Stimulated activated CD8-positive, alpha-beta memory T cell treated with anti-CD3 and anti-CD28 coated beads, Interleukin-15, amount 100 ng/mL, for 4 hours (primary cell): ENCODE measurements around the gene FANCB.
A peak's percentile ranks its signal among the peaks of the same experiment; 100 is the strongest.

Source experiments
- DNase-seq, 2 donors: peaks; one replicate each; pipeline ENCODE4 v3.0.0-alpha.2; 2020; ENCODE audit warnings: low read depth in 2 of 2

FANCB gene

DNA sequence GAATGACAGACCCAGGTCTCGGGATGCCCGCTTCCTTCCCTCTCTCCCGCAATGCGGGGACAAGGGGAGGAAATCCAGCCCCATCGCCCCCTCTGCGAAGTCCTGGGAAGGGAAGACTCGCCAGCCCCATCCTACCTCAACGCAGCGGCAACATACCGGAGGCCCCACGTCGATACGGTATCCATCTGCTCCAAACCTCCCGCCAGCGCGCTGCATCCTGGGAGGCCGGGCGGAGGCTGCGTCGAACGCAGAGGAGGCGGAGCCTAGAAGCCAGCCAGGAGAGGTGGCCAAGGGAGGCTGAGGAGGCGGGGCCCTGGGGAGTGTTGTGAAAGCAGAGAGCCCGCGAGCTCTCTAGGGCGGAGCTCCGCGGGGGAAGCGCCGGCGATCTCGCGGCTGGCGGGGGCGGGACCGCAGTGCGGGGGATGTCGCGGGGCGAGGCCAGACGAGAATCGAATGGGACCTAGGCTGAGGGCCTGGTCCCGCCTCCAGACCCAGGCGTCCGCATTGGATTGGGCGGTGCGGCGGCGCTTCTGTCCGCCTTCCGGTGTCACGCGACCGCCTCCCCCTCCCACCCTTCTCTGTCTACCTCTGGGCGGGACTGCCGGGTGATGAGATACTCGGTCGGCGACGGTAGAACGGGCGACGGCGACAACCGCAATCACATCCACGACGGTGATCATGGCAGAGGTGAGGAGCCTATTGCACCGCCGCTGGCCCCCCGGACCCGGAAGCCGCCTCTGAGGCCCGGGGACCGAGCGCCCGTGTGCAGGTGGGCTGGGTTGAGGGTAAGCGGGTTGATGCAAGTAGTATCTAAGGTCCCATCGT is at the start of gene FANCB, which contains the start of gene MOSPD2:
TSS of gene FANCB (minus strand) at position 219 of the 825 bp plus-strand sequence. CDS start 7,559 bp downstream, outside the sequence.
TSS of gene MOSPD2 (plus strand) at position 571 of the 825 bp plus-strand sequence. CDS start at position 679, 108 bp downstream.
- DNase-seq: peak; percentile 90 to 92

DNA sequence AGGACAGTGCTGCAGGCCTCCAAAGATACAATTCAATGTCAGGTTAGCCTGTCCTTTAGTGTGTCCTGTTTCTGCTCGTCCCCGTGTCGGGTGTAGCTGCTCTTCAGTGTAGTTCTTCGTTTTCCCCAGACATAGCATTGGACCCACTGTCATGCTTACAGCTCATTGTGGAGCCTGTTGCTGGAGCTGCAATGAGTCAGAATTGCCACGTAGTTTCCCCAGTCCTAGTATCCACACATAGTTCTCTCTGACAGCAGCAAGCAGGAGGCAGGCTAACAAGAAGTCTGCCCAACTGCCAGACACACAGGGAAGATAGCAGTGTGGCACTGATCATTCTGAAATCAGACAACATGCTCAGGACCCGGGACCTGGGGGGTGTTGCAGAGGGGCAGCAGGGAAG is 49.6 kb upstream of the FANCB start:
- no peak for DNase-seq

DNA sequence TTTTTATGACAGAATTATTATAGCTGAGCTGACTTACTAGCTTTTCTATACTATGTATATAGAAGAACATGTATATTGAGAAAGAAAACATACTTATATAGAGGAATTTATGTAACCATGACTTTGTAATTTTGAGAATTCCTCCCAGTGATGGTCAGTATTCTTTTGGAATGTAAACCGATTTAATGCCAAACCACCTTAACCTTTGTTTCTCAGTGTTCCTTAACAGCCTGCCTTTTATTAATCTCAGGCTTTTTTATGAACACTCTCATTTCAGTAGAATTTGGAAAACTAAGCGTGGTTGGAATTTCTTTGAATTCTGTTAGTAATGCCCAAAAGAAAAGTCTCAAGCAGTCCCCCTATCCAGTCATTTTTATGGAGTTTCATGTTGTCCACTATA is 47.3 kb upstream of the FANCB start:
- DNase-seq: no peak

DNA sequence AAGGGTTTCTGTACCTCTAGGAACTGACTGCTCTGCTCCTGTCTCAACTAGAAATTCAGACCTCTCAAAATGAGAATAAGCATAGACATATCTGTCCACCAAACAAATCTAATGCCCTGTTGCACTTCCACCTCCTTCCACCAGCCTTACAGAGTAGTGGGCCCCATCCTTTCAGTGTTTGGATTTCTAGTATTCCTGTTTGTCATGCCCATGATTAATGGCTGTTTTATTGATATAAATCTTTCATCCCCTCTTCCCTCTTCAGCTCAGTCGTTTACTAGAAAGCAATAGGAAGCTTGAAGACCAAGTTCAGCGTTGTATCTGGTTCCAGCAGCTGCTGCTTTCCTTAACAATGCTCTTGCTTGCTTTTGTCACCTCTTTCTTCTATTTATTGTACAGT is 46.5 kb upstream of the FANCB start:
- DNase-seq: no peak

DNA sequence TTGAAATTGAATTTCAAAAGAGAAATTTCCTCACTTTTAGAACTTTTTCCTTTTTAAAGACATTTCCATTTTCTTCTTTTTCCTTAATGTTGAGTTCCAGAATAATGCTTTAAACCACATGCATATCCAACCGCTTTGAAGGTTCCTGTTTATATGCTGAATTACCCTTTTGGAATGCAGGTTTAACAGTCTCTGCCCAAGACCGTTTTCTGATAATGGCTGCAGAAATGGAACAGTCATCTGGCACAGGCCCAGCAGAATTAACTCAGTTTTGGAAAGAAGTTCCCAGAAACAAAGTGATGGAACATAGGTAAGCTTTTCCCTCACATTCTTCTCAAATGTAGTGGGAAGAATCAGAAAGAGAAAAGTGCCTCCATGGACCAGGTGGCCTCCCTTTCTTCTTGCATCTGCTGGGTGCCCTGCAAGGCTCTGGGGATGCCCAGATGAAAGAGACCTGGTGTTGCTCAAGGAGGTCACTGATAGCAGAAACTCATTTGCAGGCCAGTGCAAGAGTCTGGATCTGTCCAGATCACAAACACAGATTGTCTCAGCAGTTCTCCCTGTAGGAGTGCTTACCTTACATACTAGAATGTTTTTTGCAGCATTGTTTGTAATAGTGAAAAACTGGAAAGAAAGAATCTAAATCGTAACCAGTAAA is 43.3 kb upstream of the FANCB start:
- DNase-seq: no peak

DNA sequence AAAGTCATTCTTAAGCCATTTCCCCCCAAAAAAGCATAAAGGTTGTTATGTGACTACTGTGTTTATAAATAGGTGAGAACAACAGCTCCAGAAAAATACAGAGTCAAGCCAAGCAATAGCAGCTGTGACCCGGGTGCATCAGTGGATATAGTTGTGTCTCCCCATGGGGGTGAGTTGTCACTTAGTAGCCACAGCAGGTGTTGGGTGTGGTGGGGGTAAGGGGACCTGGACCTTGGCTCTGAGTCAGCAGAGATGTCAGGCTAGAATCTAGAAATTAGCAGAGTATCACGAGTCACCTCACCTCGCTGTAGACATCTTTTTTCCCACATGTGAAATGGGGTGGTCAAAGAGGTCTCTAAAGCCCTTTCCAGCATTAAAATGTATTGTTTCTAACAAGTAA is 42.7 kb upstream of the FANCB start:
- DNase-seq: no peak

DNA sequence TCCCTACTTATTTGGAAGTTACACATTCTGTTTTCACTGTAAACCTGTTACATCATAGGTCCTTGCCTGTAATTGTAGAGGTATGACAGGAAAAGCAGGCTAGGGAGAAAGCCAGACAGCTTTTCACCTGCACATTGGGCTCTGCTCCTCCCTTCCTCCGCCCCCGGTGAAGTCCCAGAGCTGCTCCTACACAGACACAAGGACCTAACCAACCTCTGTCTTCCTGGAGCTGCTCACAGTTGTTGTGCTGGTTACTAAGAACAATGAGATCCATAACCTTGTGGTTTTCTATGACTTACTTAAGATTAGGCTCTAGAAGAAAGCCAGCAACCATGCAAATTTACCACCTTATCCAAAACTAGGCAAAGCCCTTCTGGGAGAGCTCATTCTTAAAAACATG is 40.4 kb upstream of the FANCB start:
- DNase-seq: no peak

DNA sequence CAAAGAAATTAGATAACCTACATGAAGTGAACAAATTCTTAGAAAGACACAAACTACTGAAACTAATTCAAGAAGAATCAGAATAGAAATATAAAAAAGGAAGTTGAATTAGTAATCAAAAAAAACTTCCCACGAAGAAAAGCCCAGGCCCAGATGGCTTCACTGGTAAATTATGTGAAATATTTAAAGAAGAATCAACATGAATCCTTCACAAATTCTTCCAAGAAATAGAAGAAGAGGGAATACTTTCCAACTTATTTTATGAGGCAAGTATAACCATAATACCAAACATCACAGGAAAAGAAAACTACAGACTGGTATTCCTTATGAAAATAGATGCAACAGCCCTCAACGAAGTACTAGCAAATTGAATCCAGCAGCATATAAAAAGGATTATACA is 31.0 kb upstream of the FANCB start:
- DNase-seq: no peak

DNA sequence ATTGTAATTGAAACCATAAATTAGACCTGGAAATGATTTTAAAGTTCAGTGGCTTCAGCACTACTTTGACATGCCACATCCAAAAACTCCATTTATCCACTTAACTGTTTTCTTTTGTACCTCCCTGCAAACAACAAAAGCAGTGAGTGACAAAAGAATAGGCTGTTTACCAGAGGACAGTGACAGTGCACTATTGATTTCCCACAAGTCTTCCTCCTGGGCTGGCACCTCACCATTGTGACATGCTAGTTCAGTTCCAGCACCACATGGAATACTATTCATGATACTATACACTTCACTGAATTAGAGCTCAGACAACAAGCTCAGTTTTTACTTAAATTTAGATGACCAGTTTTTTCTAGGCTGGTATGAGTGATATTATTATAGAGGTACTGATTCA is 29.7 kb upstream of the FANCB start:
- no peak for DNase-seq

DNA sequence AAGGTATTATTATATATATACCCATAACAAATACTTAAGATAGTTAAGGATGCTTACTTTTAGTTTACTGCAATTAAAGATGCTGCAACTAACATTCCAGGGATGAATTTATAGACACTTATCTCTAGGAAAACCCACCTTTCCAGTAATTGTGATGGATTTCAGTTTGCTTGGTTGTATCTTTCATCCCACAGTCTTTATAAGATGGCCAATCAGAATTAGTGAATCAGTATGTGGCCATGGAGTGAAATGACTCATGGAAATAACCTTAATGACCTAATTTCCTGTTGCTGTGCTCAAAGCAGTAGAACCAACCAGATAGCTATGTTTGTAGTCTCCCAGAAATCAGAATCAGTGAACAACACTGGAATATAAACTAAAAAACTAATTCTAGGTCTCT is 26.7 kb upstream of the FANCB start:
- no peak for DNase-seq

DNA sequence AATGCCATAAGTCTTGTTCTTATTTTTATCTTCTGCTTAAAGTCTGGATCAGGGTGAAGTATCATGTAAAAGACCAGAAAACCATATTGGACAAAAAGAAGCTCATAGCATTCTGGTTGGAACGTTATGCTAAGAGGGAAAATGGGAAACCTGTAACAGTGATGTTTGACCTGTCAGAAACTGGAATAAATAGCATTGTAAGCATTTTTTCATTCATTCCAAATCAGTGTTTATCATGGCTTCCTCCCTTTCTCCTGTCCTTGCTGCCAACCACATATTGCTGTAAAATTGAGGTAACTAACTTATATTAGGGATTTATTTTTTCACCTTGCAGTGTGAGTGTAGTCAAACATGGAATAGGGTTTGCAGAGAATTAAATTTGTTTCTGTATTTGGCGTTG is 24.2 kb upstream of the FANCB start:
- DNase-seq: no peak

DNA sequence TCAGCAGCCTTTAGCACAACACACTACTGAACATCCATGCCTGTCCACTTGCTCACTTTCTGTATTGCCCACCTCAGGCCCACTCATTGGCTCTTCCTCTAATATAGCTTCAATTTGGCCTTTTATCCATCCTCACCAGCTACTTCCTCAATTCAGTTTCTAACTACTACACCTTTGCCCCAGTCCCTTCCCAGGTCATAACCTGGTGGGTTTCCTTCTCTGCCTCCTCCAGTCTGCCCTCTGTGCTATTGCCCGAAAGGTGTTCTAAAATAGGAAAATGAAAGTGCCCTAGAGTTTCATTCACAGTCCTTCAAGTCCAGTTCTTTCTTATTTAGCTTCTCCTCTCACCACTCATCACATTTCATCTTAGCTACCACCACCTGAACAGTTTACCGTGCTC is 23.4 kb upstream of the FANCB start:
- no peak for DNase-seq

DNA sequence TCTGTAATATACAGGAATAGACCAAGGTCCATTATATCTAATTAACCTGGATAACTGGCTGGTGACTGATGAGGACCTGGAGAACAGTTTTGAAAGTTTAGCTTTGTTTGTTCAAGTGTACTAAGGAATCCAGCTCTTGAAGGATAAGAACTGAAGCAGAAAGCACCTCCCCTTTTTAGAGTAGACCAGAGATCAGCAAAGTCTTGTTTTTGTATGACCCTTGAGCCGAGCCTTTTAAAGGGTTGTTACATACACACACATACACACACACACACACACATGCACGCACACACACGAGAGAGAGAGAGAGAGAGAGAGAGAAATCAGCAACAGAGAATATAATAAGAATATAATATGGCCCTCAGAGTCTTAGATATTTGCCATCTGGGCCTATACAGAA is 13.4 kb upstream of the FANCB start:
- no peak for DNase-seq

DNA sequence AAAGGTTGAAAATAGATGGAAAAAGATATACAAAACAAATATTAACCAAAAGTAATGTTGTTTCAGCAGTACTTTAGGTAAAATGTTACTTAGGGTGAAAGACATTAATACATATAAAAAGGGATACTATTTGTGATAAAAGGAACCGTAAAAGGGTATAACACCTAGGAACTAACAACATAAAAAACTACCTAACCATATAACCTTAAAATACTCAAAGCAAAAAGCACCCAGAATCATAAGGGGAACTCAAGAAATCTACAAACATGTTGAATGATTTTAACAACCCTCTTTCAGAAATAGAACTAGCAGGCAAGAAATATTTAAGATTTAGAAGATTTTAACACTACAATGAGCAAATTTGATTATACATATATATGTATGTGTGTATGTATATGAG is 11.8 kb upstream of the FANCB start:
- DNase-seq: no peak

DNA sequence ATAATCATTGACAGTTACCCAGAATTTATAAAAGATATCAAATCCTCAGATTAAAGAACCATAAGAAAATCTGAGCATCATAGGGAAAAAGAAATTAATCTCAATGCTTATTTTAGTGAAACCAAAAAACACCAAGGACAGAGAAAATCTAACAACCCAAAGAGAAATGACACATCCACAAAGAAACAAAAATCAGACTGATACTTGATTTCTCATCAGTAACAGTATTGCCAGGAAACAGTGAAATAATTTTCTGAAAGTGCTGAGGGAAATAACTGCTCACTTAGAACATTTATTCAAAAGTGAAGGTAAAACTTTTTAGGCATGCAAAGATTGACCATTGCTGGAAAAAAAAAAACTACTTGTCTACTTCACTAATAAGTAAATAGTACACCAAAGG is 11.0 kb upstream of the FANCB start:
- no peak for DNase-seq

DNA sequence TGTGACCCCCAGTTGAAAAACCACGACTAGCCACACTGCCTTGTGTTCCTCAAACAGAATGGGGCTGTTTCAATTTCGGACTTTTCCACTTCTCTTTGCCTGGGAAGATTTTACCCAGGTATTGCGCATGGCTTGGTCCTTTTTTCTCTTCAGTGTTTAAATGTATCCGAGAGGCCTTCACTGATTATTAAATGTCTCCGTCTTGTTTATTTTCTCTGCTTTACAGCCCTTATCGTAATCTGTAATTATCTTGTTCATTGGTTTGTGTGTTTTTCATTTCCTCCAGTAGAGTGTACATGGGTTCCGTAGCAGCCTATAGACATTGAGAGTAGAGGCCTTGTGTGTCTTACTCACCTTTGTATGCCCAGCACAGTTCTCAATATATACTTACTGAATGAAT is 2.8 kb upstream of the FANCB start:
- DNase-seq: no peak

DNA sequence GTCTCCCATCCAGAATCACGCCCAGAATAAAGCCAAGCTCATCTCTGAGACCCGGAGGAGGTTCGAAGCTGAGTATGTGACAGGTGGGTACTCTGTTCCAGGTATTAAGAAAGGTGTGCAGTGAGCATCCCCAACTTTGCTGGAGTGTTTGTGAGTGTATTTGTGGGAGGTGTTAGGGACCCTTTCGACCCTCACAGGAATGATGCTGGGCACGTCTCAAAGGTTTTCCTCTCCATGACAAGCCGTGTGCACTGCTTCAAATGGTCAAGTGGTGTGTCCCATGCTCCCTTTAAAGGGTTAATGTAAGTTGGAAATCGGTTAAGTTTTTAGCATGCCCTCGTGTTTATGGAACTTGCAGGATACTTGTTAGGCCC is 794 bp upstream of the FANCB start:
- no peak for DNase-seq

DNA sequence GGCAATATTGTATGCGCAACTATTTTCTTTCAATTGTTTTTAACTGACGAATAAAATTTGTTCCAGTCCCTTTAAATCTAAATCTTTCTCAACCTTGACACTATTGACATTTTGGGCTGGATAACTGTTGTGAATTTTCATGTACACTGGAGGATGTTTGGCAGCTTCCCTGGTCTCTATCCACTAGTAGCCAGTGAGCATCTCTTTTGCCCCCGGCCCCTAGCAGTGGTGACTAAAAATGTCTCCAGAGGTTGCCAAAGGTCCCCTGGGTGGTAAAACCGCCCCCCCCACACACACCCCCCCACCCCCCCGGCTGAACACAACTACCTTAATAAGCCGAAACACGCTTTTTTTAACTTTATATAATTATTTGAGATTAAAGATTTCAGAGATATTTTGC is 514 bp downstream of the FANCB start:
- DNase-seq: no peak

DNA sequence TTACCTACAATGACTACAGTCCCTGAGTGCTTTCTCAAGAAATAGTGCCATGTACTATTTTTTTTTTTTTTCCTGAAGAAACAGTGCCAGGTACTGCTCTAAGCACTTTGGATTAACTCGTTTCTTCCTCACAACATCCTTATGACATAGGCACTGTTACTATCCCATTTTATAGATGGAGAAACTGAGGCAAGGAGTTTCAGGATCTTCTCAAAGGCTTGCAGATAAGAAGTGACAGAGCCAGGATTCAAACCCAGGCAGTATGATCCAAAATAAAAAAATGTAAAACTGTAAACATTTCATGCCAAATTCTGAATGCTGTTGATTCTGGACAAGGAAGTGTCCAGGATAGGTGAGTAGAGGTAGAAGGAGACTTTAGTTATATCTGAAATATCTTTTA is 1.1 kb downstream of the FANCB start:
- DNase-seq: no peak

DNA sequence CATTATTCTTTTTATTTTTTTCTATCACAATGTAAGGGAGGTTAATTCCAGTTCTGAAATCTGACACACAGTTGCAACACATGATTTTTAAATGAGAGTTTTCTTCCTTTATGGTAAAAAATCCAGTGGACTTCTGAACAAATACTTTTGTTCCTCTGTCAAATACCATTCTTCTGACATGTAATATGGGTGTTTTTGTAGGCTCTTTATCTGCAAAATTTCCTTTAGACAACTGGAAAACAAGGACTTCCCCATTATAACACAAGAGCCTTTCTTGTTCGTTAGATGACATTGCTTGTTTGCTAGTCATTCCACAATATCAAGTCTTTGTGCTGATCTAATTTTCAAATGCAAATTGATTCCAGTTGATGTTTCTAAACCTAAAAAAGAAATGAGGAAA is 7.7 kb downstream of the FANCB start:
- no peak for DNase-seq

DNA sequence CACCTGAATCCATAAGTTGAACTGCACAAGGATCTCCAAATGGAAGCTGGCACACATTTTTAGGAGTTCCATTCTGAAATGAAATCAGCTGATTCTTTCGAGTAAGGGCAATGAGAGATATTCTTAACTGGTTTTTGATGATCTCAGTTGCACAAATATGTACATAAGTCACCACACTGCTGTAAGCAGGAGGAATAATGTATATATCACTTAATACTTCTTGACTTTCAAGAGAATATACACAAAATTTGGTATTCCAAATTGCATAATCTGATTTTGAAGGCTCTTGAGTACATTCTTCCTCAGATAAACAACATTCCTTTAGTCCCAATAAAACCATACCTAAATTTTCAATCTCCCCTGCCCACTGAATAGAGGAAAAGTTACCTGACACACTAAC is 8.2 kb downstream of the FANCB start:
- no peak for DNase-seq

DNA sequence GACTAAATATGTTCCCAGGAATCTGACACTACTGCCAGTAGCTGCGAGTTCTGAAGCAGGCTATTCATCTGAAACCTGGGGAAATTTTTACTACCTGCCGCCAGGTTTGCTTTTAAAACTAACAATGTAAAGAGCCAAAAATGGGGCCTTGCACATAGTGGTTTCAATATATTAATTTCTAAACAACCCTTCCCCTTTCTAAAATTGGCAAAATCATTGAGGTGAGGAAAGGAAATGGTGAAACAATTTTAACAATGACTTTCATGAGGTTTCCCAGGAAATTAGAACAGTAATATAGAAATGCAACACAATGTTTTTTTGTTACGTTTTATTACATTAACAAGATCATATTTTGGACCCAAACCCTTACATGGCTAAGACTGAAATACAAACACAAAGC is 21.3 kb downstream of the FANCB start:
- no peak for DNase-seq

DNA sequence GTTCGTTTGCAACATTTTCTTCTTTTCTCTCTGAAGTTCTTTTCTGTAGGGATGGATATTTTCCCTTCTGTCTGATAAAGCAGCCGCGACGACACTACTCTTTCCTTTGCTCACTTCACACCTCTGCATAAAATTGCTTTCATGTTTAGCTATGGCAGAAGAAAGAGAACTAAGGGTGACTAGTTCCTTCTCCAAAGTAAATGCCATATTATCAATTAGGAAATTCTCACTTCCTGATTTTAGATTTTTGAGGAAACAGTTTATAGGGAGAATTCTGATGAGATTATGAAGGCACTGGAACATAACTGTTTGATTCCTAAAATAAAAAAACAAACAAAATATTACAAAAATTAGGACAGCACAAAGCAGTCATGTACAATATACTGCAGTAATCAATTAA is 29.2 kb downstream of the FANCB start:
- no peak for DNase-seq

DNA sequence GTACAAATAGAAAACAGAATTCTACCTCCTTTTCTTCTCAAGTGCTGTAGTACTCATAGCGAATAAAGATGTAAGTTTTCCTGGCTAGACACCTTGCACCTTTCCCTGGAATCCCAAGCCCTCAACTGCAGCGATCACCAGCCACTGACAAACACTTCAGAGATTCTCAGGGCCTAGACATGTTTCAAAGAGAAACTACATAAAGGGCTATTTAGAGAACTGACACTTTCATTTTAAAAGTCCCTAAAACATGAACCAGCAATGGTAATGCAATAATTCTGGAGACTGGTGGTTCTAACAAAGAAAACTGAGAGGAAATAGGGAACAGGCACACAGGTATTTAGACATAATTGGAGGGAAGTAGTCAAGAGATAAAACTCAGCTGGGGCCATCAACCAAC is 35.7 kb downstream of the FANCB start:
- no peak for DNase-seq
